OCI-LY7 (cell line): ENCODE measurements around the gene LRP3.

Experiments used
- CTCF ChIP-seq: fragments of 200-600 bp; sonication (generic); conservative IDR thresholded peaks from 2 replicates; pipeline ENCODE4 v1.5.1; 2014; ENCODE audit warnings: mild to moderate bottlenecking, antibody characterized with exemption, low read length, moderate library complexity, mixed read lengths
- EZH2phosphoT487 ChIP-seq: fragments of 200-600 bp; sonication (generic); IDR thresholded peaks from 2 replicates; pipeline ENCODE4 v1.6.1; 2018; ENCODE audit warnings: low read depth, borderline replicate concordance, mild to moderate bottlenecking, mixed run types, antibody characterized with exemption, low read length, moderate library complexity, mixed read lengths

GRCh38 chr19:33246709-33247440 is 52.7 kb downstream of the LRP3 start:
- TF ChIP-seq CTCF (no peak), EZH2phosphoT487 (no peak)
